ENCODE measurements around the gene CYGB. TPM values are rescaled to one million over a fixed set of nuclear protein-coding genes. Genes with fewer than 3 reads are reported as not detected.

Gene CYGB
- total and polyA plus RNA-seq, 2 of the 13 experiments (the other 11 are each of a cell fraction or from before 2014, with no cell fraction given) = 18.9 to 27.1 TPM

DNA sequence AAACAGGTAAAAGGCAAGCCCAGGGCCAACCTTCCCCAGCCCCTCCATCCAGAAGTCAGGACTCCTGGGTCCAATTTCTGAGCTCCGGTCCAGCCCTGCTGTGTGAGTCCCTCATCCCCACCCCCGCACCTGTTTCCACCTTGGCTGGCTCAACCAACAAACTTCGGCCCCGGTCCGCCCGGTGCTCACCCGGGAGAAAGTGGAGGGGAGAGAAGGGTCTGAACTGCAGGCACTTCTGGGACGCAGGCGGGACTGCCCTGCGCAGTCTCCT is 36.8 kb downstream of the CYGB start (continued):
- TF ChIP-seq CAMTA2 (CRISPR knock-in tag; IDR thresholded peaks at IDR 0.05; ENCODE audit: borderline replicate concordance) (peak; percentile 77; the same call in 1 of the 2 replicates), ZNF142 (CRISPR knock-in tag; IDR thresholded peaks at IDR 0.05) (peak; percentile 36), SMAD9 (CRISPR knock-in tag; IDR thresholded peaks at IDR 0.05) (no peak), ZNF768 (CRISPR knock-in tag; IDR thresholded peaks at IDR 0.05) (0 out of 2 replicates have a peak, but pooled peaks have one; percentile 9), ZNF138 (CRISPR knock-in tag; IDR thresholded peaks at IDR 0.05; ENCODE audit: low read depth) (0 out of 2 replicates have a peak, but pooled peaks have one; percentile 13), ZBTB26 (CRISPR knock-in tag; IDR thresholded peaks at IDR 0.05; ENCODE audit: borderline replicate concordance) (no peak), NRL (CRISPR knock-in tag; IDR thresholded peaks at IDR 0.05; ENCODE audit: borderline replicate concordance) (0 out of 2 replicates have a peak, but pooled peaks have one; percentile 28), SNAPC2 (CRISPR knock-in tag; IDR thresholded peaks at IDR 0.05) (no peak), ZNF670 (CRISPR knock-in tag; IDR thresholded peaks at IDR 0.05; ENCODE audit: borderline replicate concordance) (peak; percentile 26; the same call in 1 of the 2 replicates), DNMT3B (CRISPR knock-in tag; conservative IDR thresholded peaks at IDR 0.05) (peak; percentile 61; the same call in 1 of the 2 replicates), ZNF777 (CRISPR knock-in tag; IDR thresholded peaks at IDR 0.05) (no peak), TEAD2 (CRISPR knock-in tag; IDR thresholded peaks at IDR 0.05) (0 out of 2 replicates have a peak, but pooled peaks have one; percentile 38), TGIF2 (CRISPR knock-in tag; IDR thresholded peaks at IDR 0.05) (peak; percentile 42; the same call in 1 of the 2 replicates), MAFK (conservative IDR thresholded peaks at IDR 0.05 in 1 of 2, IDR thresholded peaks at IDR 0.05 in 1 of 2; ENCODE audit: low read length in 2 of 2) (no peak), REPIN1 (CRISPR knock-in tag; IDR thresholded peaks at IDR 0.05; ENCODE audit: borderline replicate concordance, low read depth) (peak; percentile 30; the same call in 1 of the 2 replicates)
- TF ChIP-seq, protein P1, sequence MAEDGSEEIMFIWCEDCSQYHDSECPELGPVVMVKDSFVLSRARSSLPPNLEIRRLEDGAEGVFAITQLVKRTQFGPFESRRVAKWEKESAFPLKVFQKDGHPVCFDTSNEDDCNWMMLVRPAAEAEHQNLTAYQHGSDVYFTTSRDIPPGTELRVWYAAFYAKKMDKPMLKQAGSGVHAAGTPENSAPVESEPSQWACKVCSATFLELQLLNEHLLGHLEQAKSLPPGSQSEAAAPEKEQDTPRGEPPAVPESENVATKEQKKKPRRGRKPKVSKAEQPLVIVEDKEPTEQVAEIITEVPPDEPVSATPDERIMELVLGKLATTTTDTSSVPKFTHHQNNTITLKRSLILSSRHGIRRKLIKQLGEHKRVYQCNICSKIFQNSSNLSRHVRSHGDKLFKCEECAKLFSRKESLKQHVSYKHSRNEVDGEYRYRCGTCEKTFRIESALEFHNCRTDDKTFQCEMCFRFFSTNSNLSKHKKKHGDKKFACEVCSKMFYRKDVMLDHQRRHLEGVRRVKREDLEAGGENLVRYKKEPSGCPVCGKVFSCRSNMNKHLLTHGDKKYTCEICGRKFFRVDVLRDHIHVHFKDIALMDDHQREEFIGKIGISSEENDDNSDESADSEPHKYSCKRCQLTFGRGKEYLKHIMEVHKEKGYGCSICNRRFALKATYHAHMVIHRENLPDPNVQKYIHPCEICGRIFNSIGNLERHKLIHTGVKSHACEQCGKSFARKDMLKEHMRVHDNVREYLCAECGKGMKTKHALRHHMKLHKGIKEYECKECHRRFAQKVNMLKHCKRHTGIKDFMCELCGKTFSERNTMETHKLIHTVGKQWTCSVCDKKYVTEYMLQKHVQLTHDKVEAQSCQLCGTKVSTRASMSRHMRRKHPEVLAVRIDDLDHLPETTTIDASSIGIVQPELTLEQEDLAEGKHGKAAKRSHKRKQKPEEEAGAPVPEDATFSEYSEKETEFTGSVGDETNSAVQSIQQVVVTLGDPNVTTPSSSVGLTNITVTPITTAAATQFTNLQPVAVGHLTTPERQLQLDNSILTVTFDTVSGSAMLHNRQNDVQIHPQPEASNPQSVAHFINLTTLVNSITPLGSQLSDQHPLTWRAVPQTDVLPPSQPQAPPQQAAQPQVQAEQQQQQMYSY (CRISPR knock-in tag; IDR thresholded peaks at IDR 0.05) = peak; percentile 22; the same call in 1 of the 2 replicates
- TF ChIP-seq, protein P2, sequence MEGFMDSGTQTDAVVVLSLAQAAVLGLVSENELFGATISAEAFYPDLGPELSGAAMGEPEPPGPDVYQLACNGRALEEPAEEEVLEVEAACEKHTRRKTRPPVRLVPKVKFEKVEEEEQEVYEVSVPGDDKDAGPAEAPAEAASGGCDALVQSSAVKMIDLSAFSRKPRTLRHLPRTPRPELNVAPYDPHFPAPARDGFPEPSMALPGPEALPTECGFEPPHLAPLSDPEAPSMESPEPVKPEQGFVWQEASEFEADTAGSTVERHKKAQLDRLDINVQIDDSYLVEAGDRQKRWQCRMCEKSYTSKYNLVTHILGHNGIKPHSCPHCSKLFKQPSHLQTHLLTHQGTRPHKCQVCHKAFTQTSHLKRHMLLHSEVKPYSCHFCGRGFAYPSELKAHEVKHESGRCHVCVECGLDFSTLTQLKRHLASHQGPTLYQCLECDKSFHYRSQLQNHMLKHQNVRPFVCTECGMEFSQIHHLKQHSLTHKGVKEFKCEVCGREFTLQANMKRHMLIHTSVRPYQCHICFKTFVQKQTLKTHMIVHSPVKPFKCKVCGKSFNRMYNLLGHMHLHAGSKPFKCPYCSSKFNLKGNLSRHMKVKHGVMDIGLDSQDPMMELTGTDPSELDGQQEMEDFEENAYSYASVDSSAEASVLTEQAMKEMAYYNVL (CRISPR knock-in tag; IDR thresholded peaks at IDR 0.05; ENCODE audit: borderline replicate concordance) = 0 out of 2 replicates have a peak, but pooled peaks have one; percentile 31
